Activated T-helper 2 cell treated with anti-CD3 and anti-CD28 coated beads, Interferon-gamma antibody, Interleukin-2, Interleukin-4, amounts not matched to agents 10 μg/mL and 5 μg/mL and 100 μg/mL, durations not matched to agents 14 hours and 24 hours and 36 hours (primary cell): ENCODE results near the gene FOCAD. TPM values are rescaled to one million over a fixed set of nuclear protein-coding genes. Genes with fewer than 3 reads are reported as not detected.
"Not testable (repeated sequence)": the region's sequence is repeated elsewhere in the genome, so short reads cannot be mapped to it uniquely, and the experiment has no call there.

Experiments used
- DNase-seq: peaks from one replicate; pipeline ENCODE4 v3.0.0; 2021; ENCODE audit warnings: low spot score
- H3K27ac Mint-ChIP-seq: one replicate; pipeline ENCODE4 v1.8.0; 2021; ENCODE audit warnings: mixed read lengths
- H3K27me3 Mint-ChIP-seq: one replicate; pipeline ENCODE4 v1.8.0; 2021; ENCODE audit warnings: low read depth, mixed read lengths
- H3K36me3 Mint-ChIP-seq: one replicate; pipeline ENCODE4 v1.8.0; 2021; ENCODE audit warnings: low read depth, mixed read lengths
- H3K4me1 Mint-ChIP-seq: one replicate; pipeline ENCODE4 v1.8.0; 2021; ENCODE audit warnings: low read depth, mixed read lengths
- H3K4me3 Mint-ChIP-seq: one replicate; pipeline ENCODE4 v1.8.0; 2021; ENCODE audit warnings: low read depth, mild to moderate bottlenecking, moderate library complexity, mixed read lengths
- H3K9me3 Mint-ChIP-seq: one replicate; pipeline ENCODE4 v1.8.0; 2021; ENCODE audit warnings: mixed read lengths
- intact Hi-C: fragments of 100-400 bp; cut with micrococcal nuclease; formaldehyde crosslinking; loops from one replicate; pipeline ENCODE4 v1.15.1; 2023
- total RNA-seq: library from RNA; stranded (reverse); gene quantifications from 2 replicates; pipeline ENCODE4 v1.2.3, GENCODE V29; 2022

The FOCAD gene
- 32.2 and 36.0 TPM in 2 replicates for total RNA-seq

GRCh38 chr9:20684035-20684874 is at the start of gene FOCAD:
Gene FOCAD, plus strand, starts transcription at chr9:20684259. Its CDS starts 31,095 bp downstream, at chr9:20715354.
- intact Hi-C loops: loop anchor here (1.0 to 5.0 kb wide), 7 partner anchors 61 to 687 kb away; partner anchors contain the start of gene HACD4
- H3K9me3 Mint-ChIP-seq: no peaks in the 10 kb centered on the region
- peak; percentile 96 for DNase-seq
- peak within 1 kb of the TSS; percentile 87 for H3K4me3 Mint-ChIP-seq
- no peaks in the 10 kb centered on the region for H3K27me3 Mint-ChIP-seq
- no peaks in the 10 kb centered on the region for H3K36me3 Mint-ChIP-seq
- H3K4me1 Mint-ChIP-seq: peaks cover 21% of the 10 kb centered on the region
- peak within 1 kb of the TSS; percentile 82 for H3K27ac Mint-ChIP-seq

- intact Hi-C loops: no loop called here
- no peak overlapping the region for H3K4me3 Mint-ChIP-seq
- H3K36me3 Mint-ChIP-seq: no peaks in the 10 kb centered on the region
Measured at GRCh38 chr9:20634895-20635294, 49.2 kb upstream of the FOCAD start.

GRCh38 chr9:20636888-20637440 is 47.1 kb upstream of the FOCAD start:
- no peak for DNase-seq
- intact Hi-C loops: no loop called here
- Mint-ChIP-seq H3K27me3 (peaks cover 29% of the 10 kb centered on the region), H3K9me3 (no peaks in the 10 kb centered on the region), H3K27ac (no peak overlapping the region), H3K4me1 (peaks cover 9% of the 10 kb centered on the region), H3K36me3 (no peaks in the 10 kb centered on the region), H3K4me3 (no peak overlapping the region)

More at GRCh38 chr9:20634895-20635294, 49.2 kb upstream of the FOCAD start:
- no peaks in the 10 kb centered on the region for H3K4me1 Mint-ChIP-seq
- H3K9me3 Mint-ChIP-seq: no peaks in the 10 kb centered on the region
- H3K27ac Mint-ChIP-seq: no peak overlapping the region
- no peak for DNase-seq
- peaks cover 43% of the 10 kb centered on the region for H3K27me3 Mint-ChIP-seq

GRCh38 chr9:20640331-20641187 is 43.5 kb upstream of the FOCAD start:
- Mint-ChIP-seq H3K4me3 (no peak overlapping the region), H3K4me1 (peaks cover 12% of the 10 kb centered on the region), H3K36me3 (no peaks in the 10 kb centered on the region), H3K27ac (peak overlapping the region; percentile 14), H3K27me3 (peaks cover 19% of the 10 kb centered on the region), H3K9me3 (no peaks in the 10 kb centered on the region)
- intact Hi-C loops: no loop called here
- DNase-seq: peak; percentile 30

GRCh38 chr9:20642045-20642444 is 42.0 kb upstream of the FOCAD start:
- H3K27ac Mint-ChIP-seq: no peak overlapping the region
- H3K36me3 Mint-ChIP-seq: no peaks in the 10 kb centered on the region
- H3K27me3 Mint-ChIP-seq: peaks cover 21% of the 10 kb centered on the region
- no peak overlapping the region for H3K4me3 Mint-ChIP-seq
- DNase-seq: no peak
- intact Hi-C loops: no loop called here
- H3K4me1 Mint-ChIP-seq: peaks cover 12% of the 10 kb centered on the region
- no peaks in the 10 kb centered on the region for H3K9me3 Mint-ChIP-seq

GRCh38 chr9:20643660-20644059 is 40.4 kb upstream of the FOCAD start:
- Mint-ChIP-seq H3K27ac (no peak overlapping the region), H3K27me3 (peaks cover 21% of the 10 kb centered on the region), H3K4me1 (peaks cover 12% of the 10 kb centered on the region), H3K9me3 (no peaks in the 10 kb centered on the region), H3K36me3 (no peaks in the 10 kb centered on the region), H3K4me3 (no peak overlapping the region)
- intact Hi-C loops: no loop called here
- DNase-seq: no peak

GRCh38 chr9:20646656-20647055 is 37.4 kb upstream of the FOCAD start:
- no peak overlapping the region for H3K27ac Mint-ChIP-seq
- peaks cover 20% of the 10 kb centered on the region for H3K27me3 Mint-ChIP-seq
- H3K36me3 Mint-ChIP-seq: no peaks in the 10 kb centered on the region
- no peaks in the 10 kb centered on the region for H3K9me3 Mint-ChIP-seq
- peaks cover 3% of the 10 kb centered on the region for H3K4me1 Mint-ChIP-seq
- no peak for DNase-seq
- intact Hi-C loops: no loop called here
- no peak overlapping the region for H3K4me3 Mint-ChIP-seq

- H3K27ac Mint-ChIP-seq: no peak overlapping the region
Measured at GRCh38 chr9:20649381-20649780, 34.7 kb upstream of the FOCAD start.

GRCh38 chr9:20650313-20650712 is 33.7 kb upstream of the FOCAD start:
- H3K4me1 Mint-ChIP-seq: no peaks in the 10 kb centered on the region
- no peaks in the 10 kb centered on the region for H3K9me3 Mint-ChIP-seq
- no peak overlapping the region for H3K4me3 Mint-ChIP-seq
- peaks cover 21% of the 10 kb centered on the region for H3K27me3 Mint-ChIP-seq
- H3K36me3 Mint-ChIP-seq: no peaks in the 10 kb centered on the region
- no peak overlapping the region for H3K27ac Mint-ChIP-seq
- intact Hi-C loops: no loop called here
- DNase-seq: no peak

More at GRCh38 chr9:20649381-20649780, 34.7 kb upstream of the FOCAD start:
- Mint-ChIP-seq H3K36me3 (no peaks in the 10 kb centered on the region), H3K27me3 (peaks cover 18% of the 10 kb centered on the region), H3K9me3 (no peaks in the 10 kb centered on the region), H3K4me1 (no peaks in the 10 kb centered on the region), H3K4me3 (no peak overlapping the region)
- intact Hi-C loops: no loop called here
- DNase-seq: no peak

- H3K4me1 Mint-ChIP-seq: no peaks in the 10 kb centered on the region
- H3K36me3 Mint-ChIP-seq: no peaks in the 10 kb centered on the region
- DNase-seq: no peak
- H3K9me3 Mint-ChIP-seq: no peaks in the 10 kb centered on the region
- intact Hi-C loops: no loop called here
- H3K27me3 Mint-ChIP-seq: peaks cover 18% of the 10 kb centered on the region
- no peak overlapping the region for H3K4me3 Mint-ChIP-seq
- no peak overlapping the region for H3K27ac Mint-ChIP-seq
Measured at GRCh38 chr9:20650750-20651299, 33.2 kb upstream of the FOCAD start.

GRCh38 chr9:20651939-20652338 is 32.1 kb upstream of the FOCAD start:
- intact Hi-C loops: no loop called here
- Mint-ChIP-seq H3K4me3 (no peak overlapping the region), H3K9me3 (no peaks in the 10 kb centered on the region), H3K27me3 (peaks cover 14% of the 10 kb centered on the region), H3K4me1 (no peaks in the 10 kb centered on the region), H3K36me3 (no peaks in the 10 kb centered on the region), H3K27ac (no peak overlapping the region)
- DNase-seq: no peak

GRCh38 chr9:20658246-20658667 is 25.8 kb upstream of the FOCAD start:
- H3K9me3 Mint-ChIP-seq, H3K36me3 Mint-ChIP-seq, H3K27me3 Mint-ChIP-seq, H3K4me1 Mint-ChIP-seq, H3K4me3 Mint-ChIP-seq: not testable (repeated sequence)
- intact Hi-C loops: loop anchor here (2.0 kb wide), 1 partner anchor 25 kb away; no protein-coding TSS in a partner anchor
- H3K27ac Mint-ChIP-seq: peak overlapping the region; percentile 69
- peak; percentile 40 for DNase-seq
